Measurements from ENCODE around the gene IFNA7. TPM values are rescaled to one million over a fixed set of nuclear protein-coding genes. Genes with fewer than 3 reads are reported as not detected.
A peak's percentile ranks its signal among the peaks of the same experiment; 100 is the strongest.

IFNA7 gene
- total RNA-seq, 1 experiment from 2014 or later = not detected

- no peak for TF ChIP-seq ZBTB33 (IDR thresholded peaks at IDR 0.05; ENCODE audit: extremely low read depth, insufficient replicate concordance, low read length)
- TF ChIP-seq CBX3 (IDR thresholded peaks at IDR 0.05; ENCODE audit: low read depth) = no peak
Observed at GRCh38 chr9:21154018-21154608, 47.9 kb downstream of the IFNA7 start (continued).

GRCh38 chr9:21153336-21154017 lies 48.5 kb downstream of the IFNA7 start:
- no peaks in the 10 kb centered on the region for H4K20me1 ChIP-seq (ENCODE audit: insufficient read depth)
- POLR2A ChIA-PET = no interaction called here
- H3K9me3 ChIP-seq (ENCODE audit: control insufficient read depth in 1 of 2, insufficient read depth in 1 of 2, low read depth in 1 of 2, low read length in 2 of 2) = no peaks in the 10 kb centered on the region
- H3K9me2 ChIP-seq (ENCODE audit: insufficient read depth) = no peaks in the 10 kb centered on the region
- H2AFZ ChIP-seq (ENCODE audit: low read depth, low read length, poor library complexity, severe bottlenecking) = peak overlapping the region; percentile 96
- DNase-seq (ENCODE audit: low read depth, low spot score) (no peak), ATAC-seq (peak; percentile 86)
- 0 out of 4 replicates have a peak overlapping the region, but pooled peaks of 1 of the 2 experiments have one; percentile 8 for H3K4me3 ChIP-seq (replicated peaks in 1 of 2; ENCODE audit: low read depth in 1 of 2, low read length in 2 of 2)
- peak overlapping the region; percentile 44 for H3K4me2 ChIP-seq (ENCODE audit: low read length)
- H3K27ac ChIP-seq (ENCODE audit: low read depth, low read length) = no peak overlapping the region
- CTCF ChIA-PET = interaction anchor here (0.8 to 1.6 kb wide), 10 partner anchors 12 to 400 kb away, joined by 3 to 8 read pairs (median 4); partner anchors contain the start of gene IFNW1
- H3K4me1 ChIP-seq (ENCODE audit: control insufficient read depth in 1 of 2, insufficient read depth in 2 of 2, low read length in 2 of 2) = peaks cover 0 to 8% of the 10 kb centered on the region in 2 experiments; a peak in 1 of 4 replicates
- H3K79me2 ChIP-seq (ENCODE audit: insufficient read depth, low read length) = no peaks in the 10 kb centered on the region
- no TSS peak for BruUV-seq (replicated peaks)
- no peaks in the 10 kb centered on the region for H3K27me3 ChIP-seq (ENCODE audit: insufficient read depth, low read length)
- no peaks in the 10 kb centered on the region for H3K36me3 ChIP-seq (ENCODE audit: control insufficient read depth in 1 of 2, insufficient read depth in 2 of 2, low read length in 2 of 2)
- RAD21 ChIA-PET (ENCODE audit: low non-redundant PET in 1 of 2, low total read pairs in 2 of 2, uncharacterized antibody in 2 of 2, unreplicated experiment in 2 of 2) = no interaction called here
- no peak overlapping the region for H3K9ac ChIP-seq (ENCODE audit: low read length)
- intact Hi-C loops (cut with micrococcal nuclease) = no loop called here
- TF ChIP-seq CTCF (IDR thresholded peaks at IDR 0.05 in 2 of 3, conservative IDR thresholded peaks at IDR 0.05 in 1 of 3; ENCODE audit: borderline replicate concordance in 1 of 3, insufficient read depth in 1 of 3, low read depth in 2 of 3, low read length in 2 of 3) (no peak), ZFX (IDR thresholded peaks at IDR 0.05) (no peak), YY1 (IDR thresholded peaks at IDR 0.05; ENCODE audit: extremely low read depth, insufficient replicate concordance, low read depth, low read length) (no peak), ZBTB33 (IDR thresholded peaks at IDR 0.05; ENCODE audit: extremely low read depth, insufficient replicate concordance, low read length) (no peak), POLR2AphosphoS5 (IDR thresholded peaks at IDR 0.05; ENCODE audit: low read depth, low read length) (no peak), TCF7L2 (IDR thresholded peaks at IDR 0.05; ENCODE audit: borderline replicate concordance, extremely low read depth, insufficient read depth, insufficient read length) (no peak), RAD21 (IDR thresholded peaks at IDR 0.05; ENCODE audit: low read depth) (no peak), SIN3A (IDR thresholded peaks at IDR 0.05; ENCODE audit: low read depth) (no peak), POLR2A (IDR thresholded peaks at IDR 0.05; ENCODE audit: borderline replicate concordance, extremely low read depth, insufficient read depth, insufficient read length) (no peak), ATF3 (IDR thresholded peaks at IDR 0.05) (no peak), SRF (IDR thresholded peaks at IDR 0.05; ENCODE audit: low read depth) (no peak), EZH2phosphoT487 (IDR thresholded peaks at IDR 0.05; ENCODE audit: borderline replicate concordance) (no peak)

All from HCT116 (cell line).